HG03064 (cell line): ENCODE measurements around the gene SLFN12L.
"Not testable (repeated sequence)": the region's sequence is repeated elsewhere in the genome, so short reads cannot be mapped to it uniquely, and the experiment has no call there.

ENCODE experiments used
- ATAC-seq: cut with Tn5 transposase; IDR thresholded peaks from one replicate; pipeline ENCODE4 v1.9.1; 2021; ENCODE audit warnings: low read depth; ENCODE audit not compliant: unreplicated experiment

The SLFN12L gene

GRCh38 chr17:35537601-35538141 is at the start of gene SLFN12L:
TSS of gene SLFN12L (minus strand) at chr17:35537678. CDS start at chr17:35522364, 15,314 bp downstream.
- no peak for ATAC-seq

GRCh38 chr17:35586569-35587073 is 49.1 kb upstream of the SLFN12L start:
- ATAC-seq = no peak

DNA sequence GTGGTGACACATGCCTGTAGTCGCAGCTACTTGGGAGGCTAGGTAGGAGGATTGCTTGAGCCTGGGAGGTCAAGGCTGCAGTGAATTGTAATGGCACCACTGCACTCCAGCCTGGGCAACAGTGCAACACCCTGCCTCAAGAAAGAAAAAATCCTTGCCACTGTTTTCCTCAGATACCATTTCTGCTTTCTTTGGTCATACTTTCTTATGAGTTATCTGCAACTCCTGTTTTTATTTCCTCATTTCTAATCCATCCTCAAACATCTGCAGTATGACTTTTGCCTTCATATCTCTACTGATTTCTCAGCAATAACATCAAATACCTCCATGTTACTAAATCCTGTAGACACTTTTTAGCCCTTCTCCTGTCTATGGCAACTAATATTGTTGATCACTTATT is 46.6 kb upstream of the SLFN12L start:
- no peak for ATAC-seq

DNA sequence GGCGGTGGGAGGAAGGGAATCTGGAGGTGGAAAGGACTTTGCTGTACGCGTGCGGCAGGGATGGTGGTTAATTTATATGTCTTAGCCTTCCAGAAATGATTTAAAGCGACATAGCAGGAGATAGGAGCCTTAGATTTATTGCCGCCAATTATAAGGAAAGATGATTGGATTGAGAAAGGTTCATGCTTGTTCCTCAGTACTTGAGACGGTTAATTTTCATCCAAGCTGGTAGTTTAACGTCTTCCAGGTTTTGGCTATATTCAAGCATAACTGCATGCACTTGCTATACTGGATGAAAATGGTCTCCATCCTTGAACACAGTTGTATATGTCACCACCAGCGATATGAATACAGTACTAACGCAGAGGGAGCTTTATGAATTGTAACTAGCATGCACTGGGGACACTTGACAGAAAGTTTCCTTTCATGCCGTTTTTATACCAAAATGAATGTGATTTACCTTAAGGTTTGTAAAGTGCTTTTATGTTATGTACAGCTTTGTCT is 41.5 kb upstream of the SLFN12L start:
- no peak for ATAC-seq

DNA sequence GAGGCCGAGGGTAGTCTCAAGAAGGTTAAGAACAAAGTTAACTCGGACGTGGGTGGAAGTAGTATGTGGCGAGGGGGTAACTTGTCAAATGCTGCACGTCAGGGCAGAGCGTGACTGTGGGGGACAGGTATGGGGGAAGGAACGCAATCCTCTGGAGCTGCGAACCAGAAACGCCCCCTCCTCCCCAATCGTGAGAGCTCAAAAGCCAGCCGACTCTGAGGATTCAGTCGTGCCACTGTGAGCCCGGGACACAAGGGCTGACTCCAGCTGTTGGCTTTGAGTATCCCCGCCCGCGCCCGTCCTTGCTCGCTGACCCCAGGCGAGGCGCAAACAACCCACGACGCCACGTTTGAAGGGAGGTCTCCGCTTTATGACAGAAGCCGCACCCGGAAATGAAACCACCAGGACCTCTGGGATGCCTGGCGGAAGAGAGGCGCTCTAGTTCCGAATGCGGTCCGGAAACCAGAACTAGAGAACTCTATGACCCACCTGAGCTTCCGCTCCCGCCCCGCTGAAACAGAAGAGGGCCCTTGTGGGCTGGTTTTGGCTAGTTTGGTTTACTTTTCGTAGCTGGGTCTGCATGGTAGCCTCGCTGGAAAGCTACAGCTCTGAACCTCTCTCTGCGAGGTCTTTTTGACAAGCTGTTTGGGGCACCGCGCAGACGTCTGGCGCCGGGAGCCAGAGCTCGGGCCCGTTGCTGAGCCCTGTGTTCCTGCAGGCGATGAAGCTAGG is 40.9 kb upstream of the SLFN12L start, which contains the start of gene PEX12:
Gene PEX12, minus strand, starts transcription at position 375 of the 732 bp plus-strand sequence. CDS start 550 bp downstream, outside the sequence.
- ATAC-seq = no peak

DNA sequence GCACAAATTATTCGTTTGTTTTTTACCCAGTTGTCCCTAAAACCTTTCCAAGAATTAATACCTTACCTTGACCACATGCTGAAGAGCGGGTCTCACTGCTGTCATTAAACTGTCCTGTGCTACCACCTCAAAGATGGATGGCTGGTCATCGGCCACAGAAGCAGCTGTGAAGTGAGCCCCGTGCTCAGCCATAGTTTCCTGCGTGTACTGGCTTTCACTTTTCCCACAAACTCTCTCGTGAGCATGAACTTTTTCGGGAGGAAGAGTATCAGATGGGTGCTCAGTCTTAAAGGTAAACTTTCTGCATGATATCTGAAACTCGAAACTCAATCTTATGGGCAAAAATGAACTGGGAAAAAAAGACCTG is 40.3 kb upstream of the SLFN12L start:
- ATAC-seq = no peak

DNA sequence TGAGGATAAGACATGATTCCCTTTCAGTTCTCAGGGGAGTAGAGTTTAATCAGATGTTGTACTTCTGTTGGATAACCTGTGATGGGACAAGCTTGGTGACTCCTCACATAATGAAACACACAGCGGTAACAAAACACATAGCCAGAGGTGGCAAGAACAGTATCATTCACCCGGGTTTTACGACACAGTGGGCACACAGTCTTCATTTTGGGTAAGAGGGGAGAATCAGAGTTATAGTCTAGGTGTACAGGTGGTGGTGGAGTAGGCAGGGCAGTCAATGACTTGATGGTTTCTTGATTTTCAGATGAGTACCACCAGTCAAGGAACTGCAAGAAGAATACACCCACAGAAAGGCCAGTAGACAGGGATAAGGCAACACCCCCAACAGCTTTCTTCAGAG is 38.3 kb upstream of the SLFN12L start:
- ATAC-seq = no peak

DNA sequence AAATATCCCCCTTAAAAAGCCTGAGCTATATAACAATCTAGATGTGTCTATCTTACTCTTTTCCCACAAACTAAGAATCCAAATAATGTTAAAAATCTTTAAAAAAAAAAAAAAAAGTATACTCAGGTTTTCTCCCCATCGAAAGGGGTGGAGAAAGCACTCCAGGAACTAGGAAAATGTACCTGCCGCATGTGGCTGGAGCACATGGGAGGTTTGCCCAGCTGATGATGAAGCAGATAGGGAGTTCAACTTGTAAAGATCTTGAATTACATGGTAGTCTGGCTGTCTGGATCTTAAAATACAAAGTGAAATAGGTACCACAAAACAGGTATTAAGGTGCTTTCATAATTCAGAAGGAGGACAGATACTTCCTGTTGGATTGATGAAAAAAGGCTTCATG is 31.9 kb upstream of the SLFN12L start:
- no peak for ATAC-seq

- ATAC-seq = no peak
Measured at GRCh38 chr17:35568561-35568960, 31.1 kb upstream of the SLFN12L start.

DNA sequence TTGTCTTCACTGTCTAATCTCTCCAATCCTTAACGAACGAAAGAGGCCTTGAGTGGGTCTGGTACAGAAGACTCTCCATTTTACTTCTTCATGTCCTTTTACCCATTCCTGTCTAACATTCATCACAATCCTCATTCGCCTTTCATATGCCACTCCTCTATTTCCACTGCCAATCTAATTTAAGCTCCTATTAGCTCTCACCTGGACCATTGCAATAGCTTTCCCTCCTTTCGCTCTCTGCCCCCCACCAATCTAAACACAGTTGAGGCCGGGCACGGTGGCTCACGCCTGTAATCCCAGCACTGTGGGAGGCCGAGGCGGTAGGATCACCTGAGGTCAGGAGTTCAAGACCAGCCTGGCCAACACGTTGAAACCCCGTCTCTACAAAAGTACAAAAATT is 29.5 kb upstream of the SLFN12L start:
- no peak for ATAC-seq

DNA sequence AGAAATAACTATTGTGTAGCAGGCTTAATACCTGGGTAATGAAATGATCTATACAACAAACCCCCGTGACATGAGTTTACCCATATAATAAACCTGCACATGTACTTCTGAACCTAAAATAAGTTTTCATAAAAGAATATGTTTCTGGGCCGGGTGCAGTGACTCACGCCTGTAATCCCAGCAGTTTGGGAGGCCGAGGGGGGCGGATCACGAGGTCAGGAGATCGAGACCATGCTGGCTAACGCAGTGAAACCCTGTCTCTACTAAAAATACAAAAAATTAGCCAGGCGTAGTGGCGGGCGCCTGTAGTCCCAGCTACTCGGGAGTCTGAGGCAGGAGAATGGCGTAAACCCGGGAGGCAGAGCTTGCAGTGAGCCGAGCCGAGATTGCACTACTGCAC is 25.7 kb upstream of the SLFN12L start:
- not testable (repeated sequence) for ATAC-seq

DNA sequence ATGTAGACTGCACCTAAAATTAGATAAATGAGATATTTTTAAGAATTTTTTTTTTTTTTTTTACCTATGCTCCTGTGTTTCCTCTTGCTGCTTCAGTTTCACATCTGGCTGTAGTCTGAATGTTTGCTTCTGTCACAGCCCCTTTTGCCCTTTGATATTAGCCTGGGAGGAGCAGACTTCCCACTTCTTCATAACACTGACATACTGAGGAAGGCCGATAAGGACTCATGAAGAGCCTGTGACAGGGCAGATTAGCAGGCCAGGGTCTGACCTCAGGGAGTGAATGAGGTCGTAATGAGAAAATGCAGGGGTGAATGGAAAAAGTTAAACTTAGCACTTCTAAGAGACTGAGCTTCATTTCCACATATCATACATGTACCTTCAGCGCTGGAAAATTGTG is 23.2 kb upstream of the SLFN12L start, which contains the start of gene SLFN14:
Gene SLFN14, minus strand, starts transcription at position 117 of the 400 bp plus-strand sequence. CDS start 2,757 bp downstream, outside the sequence.
- no peak for ATAC-seq

DNA sequence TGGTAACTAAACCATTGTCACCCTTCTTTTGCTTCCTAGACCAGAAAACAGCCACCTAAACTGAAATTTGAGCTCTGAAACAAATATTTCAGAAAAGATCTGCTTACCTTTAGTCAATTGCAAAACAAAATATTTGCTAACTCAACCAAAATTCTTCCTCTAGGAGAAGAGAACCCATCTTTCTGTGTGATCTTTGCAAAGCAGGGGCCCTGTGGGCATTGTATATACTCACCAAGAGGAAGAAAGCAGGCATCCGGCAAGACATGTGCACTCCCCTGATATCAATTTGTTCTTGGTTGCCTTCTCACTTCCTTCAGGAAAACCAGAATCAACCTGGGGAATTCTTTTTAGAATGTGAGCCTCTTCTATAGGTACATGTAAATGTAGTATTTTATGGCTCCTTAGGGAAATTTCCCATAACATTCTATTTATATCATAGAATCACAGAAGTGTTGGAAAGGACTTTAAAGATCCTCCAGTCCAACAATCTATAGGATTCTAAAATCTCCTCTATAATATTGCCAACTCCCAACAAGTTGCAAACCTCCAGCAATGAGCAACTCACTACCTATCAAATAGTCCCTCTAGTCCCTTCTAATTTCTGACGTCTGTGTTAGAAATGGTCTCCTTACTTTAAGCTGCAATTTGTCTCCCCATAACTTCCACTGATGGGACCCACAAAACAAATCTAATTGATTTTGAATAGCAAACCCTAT is 22.2 kb upstream of the SLFN12L start:
- ATAC-seq = no peak

GRCh38 chr17:35557353-35557752 is 19.9 kb upstream of the SLFN12L start:
- ATAC-seq = no peak

DNA sequence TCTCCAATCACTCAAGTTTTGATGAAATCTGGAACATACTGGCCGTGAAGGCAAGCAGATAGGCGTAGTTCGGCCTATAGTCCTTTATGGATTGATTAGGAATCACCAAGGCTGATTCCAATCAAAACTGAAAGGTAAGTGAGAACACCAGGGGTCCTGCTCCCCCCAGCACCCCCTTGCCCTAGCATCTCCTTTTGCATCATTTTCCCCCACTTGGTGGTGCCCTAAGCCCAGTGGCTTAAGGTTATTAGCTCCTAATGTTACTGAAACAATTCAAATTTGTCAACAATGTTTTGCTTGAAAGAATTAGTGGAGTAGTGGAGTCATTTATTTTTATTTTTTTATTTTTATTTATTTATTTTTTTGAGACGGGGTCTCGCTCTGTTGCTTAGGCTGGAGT is 18.2 kb upstream of the SLFN12L start:
- no peak for ATAC-seq

GRCh38 chr17:35554668-35555067 is 17.2 kb upstream of the SLFN12L start:
- no peak for ATAC-seq

DNA sequence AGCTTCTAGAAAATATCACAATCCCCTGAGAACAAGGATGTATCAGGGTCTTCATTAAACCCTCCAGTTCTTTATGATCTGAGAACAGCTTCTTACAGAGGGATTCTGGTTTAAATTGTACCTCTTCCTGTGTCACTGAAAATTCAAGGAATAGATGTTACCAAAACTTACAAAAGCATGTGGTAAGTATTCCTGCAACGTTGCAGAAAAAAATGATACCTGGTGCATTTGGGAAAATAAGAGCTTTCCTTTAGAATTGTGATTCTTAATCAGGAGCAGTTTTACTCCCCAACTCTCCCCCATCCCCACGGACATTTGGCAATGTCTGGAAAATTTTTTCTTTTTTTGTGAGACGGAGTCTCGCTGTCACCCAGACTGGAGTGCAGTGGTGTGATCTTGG is 15.8 kb upstream of the SLFN12L start:
- ATAC-seq = no peak

- no peak for ATAC-seq
Measured at GRCh38 chr17:35548978-35549377, 11.5 kb upstream of the SLFN12L start.

DNA sequence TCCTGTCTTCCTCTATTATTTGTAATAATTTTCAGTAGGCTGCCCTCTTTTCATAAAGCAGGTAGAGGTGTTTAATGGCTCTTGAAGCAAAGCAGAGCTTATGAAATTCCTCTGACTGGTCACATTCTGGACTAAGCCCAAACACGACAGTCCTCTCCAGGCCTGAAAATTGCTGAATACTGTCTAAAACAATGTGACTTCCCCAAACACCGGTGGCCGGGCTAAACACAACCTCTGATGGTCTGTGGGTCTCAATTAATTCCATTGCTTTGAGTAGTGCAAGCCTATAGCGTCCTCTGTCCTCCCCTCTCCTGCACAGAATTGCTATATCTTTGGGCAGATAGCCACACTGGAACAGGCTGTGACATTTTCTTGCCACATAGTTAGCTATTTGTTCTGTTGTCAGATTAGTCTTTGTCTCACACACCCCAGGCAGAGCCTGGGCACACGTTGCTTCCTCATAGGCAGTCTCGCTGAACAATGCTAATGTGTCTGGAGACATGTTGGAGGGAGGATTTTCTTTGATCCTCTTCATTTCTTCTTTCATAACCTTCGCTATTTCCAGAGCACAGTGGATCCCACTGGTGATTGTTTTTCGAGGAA is 10.8 kb upstream of the SLFN12L start:
- ATAC-seq = no peak

DNA sequence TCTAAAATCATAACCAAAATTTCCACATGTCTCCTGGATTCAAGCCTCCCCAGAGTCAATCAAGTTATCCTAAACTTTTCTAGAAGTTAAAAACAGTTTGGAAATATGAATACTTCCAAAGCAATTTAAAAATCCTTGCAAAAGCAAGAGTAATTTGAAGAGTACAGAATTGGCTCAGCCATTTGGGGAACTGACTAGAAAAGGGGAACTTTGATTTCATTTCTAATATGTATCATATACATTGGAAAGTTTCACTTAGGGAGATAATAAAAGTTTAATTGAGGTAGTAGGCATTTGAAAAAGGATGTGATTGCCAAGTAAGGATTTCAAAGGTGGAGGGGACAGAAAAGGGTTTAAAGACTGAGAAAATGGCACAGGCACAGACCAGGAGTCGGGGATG is 9.0 kb upstream of the SLFN12L start:
- no peak for ATAC-seq

- no peak for ATAC-seq
Measured at GRCh38 chr17:35545150-35545549, 7.7 kb upstream of the SLFN12L start.
